Activated naive CD4-positive, alpha-beta T cell treated with anti-CD3 and anti-CD28 coated beads, Interleukin-2, amount 50 U/mL, for 72 hours (primary cell): ENCODE data around the gene CYB561. TPM values are rescaled to one million over a fixed set of nuclear protein-coding genes. Genes with fewer than 3 reads are reported as not detected.

Experiments used
- ATAC-seq, 2 donors: fragments of 150-1000 bp; cut with Tn5 transposase; 2 replicates each; pipeline ENCODE4 v1.10.0; 2021; ENCODE audit warnings: mild to moderate bottlenecking in 2 of 2, moderate library complexity in 2 of 2
- DNase-seq, 2 donors: peaks; one replicate each; pipeline ENCODE4 v3.0.0; 2021 to 2022; ENCODE audit warnings: low spot score in 2 of 2
- H3K27ac Mint-ChIP-seq, 2 donors: one replicate each; pipeline ENCODE4 v1.8.0; 2022; ENCODE audit warnings: mild to moderate bottlenecking in 2 of 2, mixed read lengths in 2 of 2
- H3K36me3 Mint-ChIP-seq, 2 donors: one replicate each; pipeline ENCODE4 v1.8.0; 2022; ENCODE audit warnings: mixed read lengths in 2 of 2
- H3K9me3 Mint-ChIP-seq, 2 donors: one replicate each; pipeline ENCODE4 v1.8.0; 2022; ENCODE audit warnings: mixed read lengths in 2 of 2
- total RNA-seq, 2 donors: library from RNA; stranded (reverse); gene quantifications; one replicate each; pipeline ENCODE4 v1.2.3, GENCODE V29; 2022

The CYB561 gene
- total RNA-seq, 2 donors from 2014 or later = 0.27 to 2.7 TPM

GRCh38 chr17:63407741-63408330 is 38.3 kb downstream of the CYB561 start:
- Mint-ChIP-seq H3K27ac (no peak overlapping the region), H3K36me3 (no peaks in the 10 kb centered on the region), H3K9me3 (no peaks in the 10 kb centered on the region)
- ATAC-seq (no peak), DNase-seq (no peak)

- Mint-ChIP-seq H3K27ac (no peak overlapping the region), H3K9me3 (no peaks in the 10 kb centered on the region), H3K36me3 (no peaks in the 10 kb centered on the region)
- ATAC-seq (peak; percentile 80), DNase-seq (peak in 1 of 2 donors; percentile 65)
Measured at GRCh38 chr17:63406689-63407330, 39.3 kb downstream of the CYB561 start.

GRCh38 chr17:63405741-63406261 is 40.3 kb downstream of the CYB561 start:
- ATAC-seq = peak; percentile 87 to 92
- no peaks in the 10 kb centered on the region for H3K9me3 Mint-ChIP-seq

GRCh38 chr17:63405020-63405419 is 41.1 kb downstream of the CYB561 start:
- no peak overlapping the region for H3K27ac Mint-ChIP-seq
- ATAC-seq = no peak
- DNase-seq = no peak
- no peaks in the 10 kb centered on the region for H3K9me3 Mint-ChIP-seq
- no peaks in the 10 kb centered on the region for H3K36me3 Mint-ChIP-seq

More at GRCh38 chr17:63405741-63406261, 40.3 kb downstream of the CYB561 start:
- H3K36me3 Mint-ChIP-seq = no peaks in the 10 kb centered on the region
- peak overlapping the region in 1 of 2 donors; percentile 5 for H3K27ac Mint-ChIP-seq
- no peak for DNase-seq

- no peak for DNase-seq
- no peak for ATAC-seq
- no peak overlapping the region for H3K27ac Mint-ChIP-seq
- H3K9me3 Mint-ChIP-seq = no peaks in the 10 kb centered on the region
- no peaks in the 10 kb centered on the region for H3K36me3 Mint-ChIP-seq
Measured at GRCh38 chr17:63402431-63403212, 43.5 kb downstream of the CYB561 start.

- ATAC-seq (no peak), DNase-seq (no peak)
- H3K36me3 Mint-ChIP-seq = no peaks in the 10 kb centered on the region
- no peak overlapping the region for H3K27ac Mint-ChIP-seq
- no peaks in the 10 kb centered on the region for H3K9me3 Mint-ChIP-seq
Measured at GRCh38 chr17:63399856-63400255, 46.2 kb downstream of the CYB561 start.

GRCh38 chr17:63399316-63399715 is 46.8 kb downstream of the CYB561 start:
- ATAC-seq (no peak), DNase-seq (no peak)
- H3K27ac Mint-ChIP-seq = no peak overlapping the region
- no peaks in the 10 kb centered on the region for H3K9me3 Mint-ChIP-seq
- H3K36me3 Mint-ChIP-seq = no peaks in the 10 kb centered on the region

GRCh38 chr17:63398680-63399079 is 47.4 kb downstream of the CYB561 start:
- H3K27ac Mint-ChIP-seq = no peak overlapping the region
- no peaks in the 10 kb centered on the region for H3K36me3 Mint-ChIP-seq
- no peaks in the 10 kb centered on the region for H3K9me3 Mint-ChIP-seq
- ATAC-seq (no peak), DNase-seq (no peak)

GRCh38 chr17:63395075-63395805 is 50.9 kb downstream of the CYB561 start:
- no peak for DNase-seq
- Mint-ChIP-seq H3K36me3 (no peaks in the 10 kb centered on the region), H3K27ac (no peak overlapping the region), H3K9me3 (no peaks in the 10 kb centered on the region)
- ATAC-seq = no peak

- H3K36me3 Mint-ChIP-seq = no peaks in the 10 kb centered on the region
- no peak overlapping the region for H3K27ac Mint-ChIP-seq
- no peak for DNase-seq
Measured at GRCh38 chr17:63390090-63390489, 56.0 kb downstream of the CYB561 start.

GRCh38 chr17:63387656-63388340 is 58.3 kb downstream of the CYB561 start:
- H3K36me3 Mint-ChIP-seq = no peaks in the 10 kb centered on the region
- DNase-seq (no peak), ATAC-seq (no peak)
- H3K27ac Mint-ChIP-seq = no peak overlapping the region
- H3K9me3 Mint-ChIP-seq = no peaks in the 10 kb centered on the region

More at GRCh38 chr17:63390090-63390489, 56.0 kb downstream of the CYB561 start:
- H3K9me3 Mint-ChIP-seq = no peaks in the 10 kb centered on the region
- ATAC-seq = no peak

- Mint-ChIP-seq H3K36me3 (peaks cover 0 to under 1% of the 10 kb centered on the region in 2 donors), H3K9me3 (peaks cover 0 to under 1% of the 10 kb centered on the region in 2 donors), H3K27ac (no peak overlapping the region)
- ATAC-seq (no peak), DNase-seq (no peak)
Measured at GRCh38 chr17:63382826-63383225, 63.3 kb downstream of the CYB561 start.

Other genes starting within 250 kb of the CYB561 start
- gene ACE, start 30.8 kb upstream of the CYB561 start, total RNA-seq = under 1 TPM; 0.39 to 0.66 TPM
- under 1 TPM in 1 of 2 donors, not detected in 1; 0.08 TPM for gene KCNH6, start 77.1 kb upstream of the CYB561 start, total RNA-seq
- 100 to 1,000 TPM; 111 to 123 TPM for gene DCAF7, start 104.2 kb upstream of the CYB561 start, total RNA-seq
- gene TACO1, start 154.6 kb upstream of the CYB561 start, total RNA-seq = 10 to 100 TPM; 10.1 to 27.3 TPM
- gene MAP3K3, start 176.1 kb upstream of the CYB561 start, total RNA-seq = 10 to 100 TPM; 28.3 to 54.2 TPM